K562 (cell line): ENCODE measurements around the gene NEFH. TPM values are rescaled to one million over a fixed set of nuclear protein-coding genes. Genes with fewer than 3 reads are reported as not detected.
A peak's percentile ranks its signal among the peaks of the same experiment; 100 is the strongest.

Experiments
- BRF1 ChIP-seq: IDR thresholded peaks from 3 replicates; pipeline ENCODE4 v1.6.1; 2011; ENCODE audit warnings: borderline replicate concordance, mild to moderate bottlenecking; ENCODE audit not compliant: insufficient read length; ENCODE audit errors: extremely low read depth
- CHAMP1 ChIP-seq: fragments of 450-650 bp; IDR thresholded peaks from 2 replicates; pipeline ENCODE4 v1.6.1; 2016; ENCODE audit warnings: mild to moderate bottlenecking
- GTF3C2 ChIP-seq: IDR thresholded peaks from 3 replicates; pipeline ENCODE4 v1.6.1; 2011; ENCODE audit warnings: borderline replicate concordance, mild to moderate bottlenecking, moderate library complexity; ENCODE audit not compliant: insufficient read length; ENCODE audit errors: extremely low read depth
- ID3 ChIP-seq, 2 experiments: fragments of 250-450 bp in 1 of 2; fragments of 450-650 bp in 1 of 2; sonication (Bioruptor Pico) in 1 of 2; IDR thresholded peaks; 2 replicates each; pipeline versions ENCODE4 v1.6.1 to v1.8.0; 2016 to 2021; ENCODE audit warnings: mild to moderate bottlenecking in 2 of 2, moderate library complexity in 2 of 2, missing compliant biosample characterization in 1 of 2, missing genetic modification characterization in 1 of 2
- ZBTB7A ChIP-seq: IDR thresholded peaks from 2 replicates; pipeline ENCODE4 v1.6.1; 2011; ENCODE audit warnings: low read depth, mild to moderate bottlenecking, low read length, moderate library complexity, borderline replicate concordance; ENCODE audit not compliant: control insufficient read depth
- ZBTB9 ChIP-seq: fragments of 450-650 bp; formaldehyde crosslinking; IDR thresholded peaks from 2 replicates; pipeline ENCODE4 v1.4.0; 2020; ENCODE audit warnings: mild to moderate bottlenecking, moderate library complexity
- ZNF436 ChIP-seq: fragments of 250-450, 450-650 bp; sonication (Bioruptor Pico); formaldehyde crosslinking; IDR thresholded peaks from 2 replicates; pipeline ENCODE4 v1.7.0; 2020; ENCODE audit warnings: mild to moderate bottlenecking
- ZNF518B ChIP-seq: fragments of 250-450 bp; sonication (Bioruptor Pico); IDR thresholded peaks from 2 replicates; pipeline ENCODE4 v1.5.0; 2021; ENCODE audit warnings: mild to moderate bottlenecking, moderate library complexity
- polyA plus RNA-seq, 8 experiments: library from polyadenylated mRNA; depleted of rRNA in 4 of 8; stranded (reverse) in 5 of 8; unstranded in 3 of 8; fragments of >200 nt; fragmentation: Nextera tagmentation in 2 of 8; fragmentation: Illumina TruSeq in 1 of 8; extraction: Ambion mirVana in 2 of 8; extraction: Trizol in 1 of 8; gene quantifications; 2 replicates each; pipeline versions ENCODE4 v1.2.1 to v1.2.3, GENCODE V29; 2011 to 2014; ENCODE audit warnings: inconsistent platforms in 1 of 8, missing spikeins in 1 of 8
- total RNA-seq, 7 experiments: library from RNA; depleted of rRNA in 6 of 7; stranded (reverse); fragments of >200 nt in 6 of 7; fragmentation: Illumina TruSeq in 2 of 7; extraction: Trizol in 2 of 7; gene quantifications; 2 replicates each; pipeline versions ENCODE4 v1.2.1 to v1.2.3, GENCODE V29; 2011 to 2021; ENCODE audit warnings: low replicate concordance in 1 of 7

Gene NEFH
- total and polyA plus RNA-seq, 9 of the 15 experiments (the other 6 are each of a cell fraction or from before 2014, with no cell fraction given) = 2.3 to 26.9 (median 10.8) TPM

GRCh38 chr22:29479417-29480261 is at the start of gene NEFH (continued):
- TF ChIP-seq GTF3C2 = no peak
- no peak for TF ChIP-seq ID3 (CRISPR knock-in tag; IDR thresholded peaks at IDR 0.05)
- TF ChIP-seq ID3 (tag; IDR thresholded peaks at IDR 0.05) = no peak
- TF ChIP-seq ZNF436 = no peak
- peak; percentile 27; the same call in 1 of the 2 replicates for TF ChIP-seq ZBTB7A
- no peak for TF ChIP-seq ZBTB9 (CRISPR knock-in tag)
- no peak for TF ChIP-seq ZNF518B (CRISPR knock-in tag)
- no peak for TF ChIP-seq BRF1
- no peak for TF ChIP-seq CHAMP1
